HG03432 (cell line): ENCODE measurements around the gene ARHGEF7.

Experiments
- ATAC-seq: cut with Tn5 transposase; IDR thresholded peaks from one replicate; pipeline ENCODE4 v1.9.1; 2021; ENCODE audit warnings: mild to moderate bottlenecking, moderate library complexity; ENCODE audit not compliant: unreplicated experiment

The ARHGEF7 gene

DNA sequence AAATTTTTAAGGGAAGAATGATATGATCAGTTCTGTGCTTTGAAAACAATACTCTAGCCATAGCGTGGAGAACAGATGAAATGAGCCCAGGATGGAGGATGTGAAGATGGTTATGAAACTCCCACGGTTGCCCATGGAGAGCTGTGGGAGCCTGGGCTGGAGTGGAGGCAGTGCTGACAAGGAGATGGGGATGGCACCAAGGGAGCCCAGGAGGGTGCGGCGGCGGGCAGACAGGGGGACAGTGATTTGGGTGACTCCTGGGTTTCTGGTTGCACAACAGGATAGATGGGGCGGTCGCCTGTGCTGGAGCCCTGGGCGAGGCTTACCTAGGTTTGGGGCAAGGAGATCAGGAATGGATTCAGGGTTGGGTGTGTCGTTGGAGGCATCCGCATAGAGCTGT lies 15.9 kb downstream of the ARHGEF7 start:
- ATAC-seq = no peak

DNA sequence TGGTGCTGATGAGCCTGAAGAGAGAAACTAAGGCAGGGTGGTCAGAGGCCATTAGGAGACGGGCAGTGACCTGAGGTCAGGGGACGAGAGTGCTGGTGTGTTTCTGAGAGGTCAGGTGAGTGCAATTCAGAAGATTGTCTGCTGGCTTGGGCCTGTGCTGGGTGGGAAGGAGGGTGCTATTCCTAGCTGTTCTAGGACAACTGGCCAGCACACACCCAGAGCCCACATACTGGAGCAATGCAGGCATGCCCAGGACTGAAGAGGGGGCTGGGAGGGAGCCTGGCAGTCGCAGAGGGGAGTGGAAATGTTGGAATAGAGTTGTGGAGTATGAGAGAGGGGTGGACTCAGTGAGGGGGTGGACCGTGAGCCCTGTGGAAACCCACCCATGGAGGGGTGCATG lies 16.5 kb downstream of the ARHGEF7 start:
- ATAC-seq = no peak

DNA sequence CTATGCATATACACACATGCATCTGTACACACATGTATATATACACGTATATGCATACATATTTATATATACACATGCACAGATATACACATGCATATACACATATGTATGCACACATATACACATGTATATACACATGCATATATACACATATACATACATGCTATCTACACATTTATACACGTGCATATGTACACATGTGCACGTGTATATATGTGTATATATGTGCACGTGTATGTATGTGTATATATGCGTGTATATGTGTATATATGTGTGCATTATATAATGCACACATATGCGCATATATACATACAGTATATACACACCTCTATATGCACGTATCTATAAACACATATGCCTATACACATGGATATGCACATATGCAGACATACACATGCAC lies 17.8 kb downstream of the ARHGEF7 start:
- ATAC-seq = no peak

DNA sequence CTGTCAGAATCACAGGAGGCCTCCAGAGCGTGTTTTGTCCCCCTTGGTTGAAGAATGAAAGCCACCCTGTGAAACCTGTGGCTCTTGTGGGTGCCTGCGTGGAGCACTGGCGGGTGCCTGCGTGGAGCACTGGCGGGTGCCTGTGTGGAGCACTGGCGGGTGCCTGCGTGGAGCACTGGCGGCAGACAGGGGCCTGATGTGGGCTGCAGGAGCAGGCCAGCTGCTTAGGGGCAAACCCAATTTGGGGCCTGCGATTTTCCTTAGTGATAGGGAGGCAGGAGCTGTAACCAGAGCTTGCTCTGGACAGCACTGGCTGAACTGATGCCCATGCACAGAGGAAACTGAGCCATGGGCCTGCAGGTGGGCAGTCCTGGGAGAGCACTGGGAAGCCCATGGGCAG lies 24.3 kb downstream of the ARHGEF7 start:
- ATAC-seq = no peak

DNA sequence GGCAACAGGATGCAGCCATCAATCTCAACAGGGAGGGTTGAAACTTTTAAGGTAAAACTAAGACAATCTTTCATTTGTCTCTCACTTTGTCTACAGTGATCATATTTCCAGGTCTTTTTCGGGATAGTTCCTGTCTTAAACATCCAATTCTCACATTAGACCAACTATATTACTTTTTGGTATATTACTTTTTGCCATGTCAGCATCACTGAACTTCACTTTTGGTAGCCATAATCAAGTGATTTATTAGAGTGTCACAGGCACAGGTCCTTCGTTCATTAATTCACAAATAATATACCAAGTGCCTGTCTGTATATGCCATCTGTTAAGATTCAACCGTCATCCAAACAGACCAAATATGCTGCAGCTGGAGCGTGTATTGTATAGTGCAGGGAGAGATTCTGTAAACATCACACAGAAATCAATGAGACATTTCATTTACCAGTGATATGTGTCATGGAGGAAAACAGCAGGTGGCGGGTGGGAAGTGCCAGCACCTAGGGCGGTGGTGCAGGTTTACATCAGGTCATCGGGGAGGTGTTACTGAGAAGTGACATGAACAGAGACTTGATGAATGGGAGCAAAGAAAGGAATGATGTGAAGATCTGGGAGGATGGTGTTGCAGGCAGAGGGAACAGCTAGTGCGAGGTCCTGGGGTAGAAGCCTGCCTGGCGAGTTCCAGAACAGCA lies 24.9 kb downstream of the ARHGEF7 start:
- ATAC-seq = no peak

DNA sequence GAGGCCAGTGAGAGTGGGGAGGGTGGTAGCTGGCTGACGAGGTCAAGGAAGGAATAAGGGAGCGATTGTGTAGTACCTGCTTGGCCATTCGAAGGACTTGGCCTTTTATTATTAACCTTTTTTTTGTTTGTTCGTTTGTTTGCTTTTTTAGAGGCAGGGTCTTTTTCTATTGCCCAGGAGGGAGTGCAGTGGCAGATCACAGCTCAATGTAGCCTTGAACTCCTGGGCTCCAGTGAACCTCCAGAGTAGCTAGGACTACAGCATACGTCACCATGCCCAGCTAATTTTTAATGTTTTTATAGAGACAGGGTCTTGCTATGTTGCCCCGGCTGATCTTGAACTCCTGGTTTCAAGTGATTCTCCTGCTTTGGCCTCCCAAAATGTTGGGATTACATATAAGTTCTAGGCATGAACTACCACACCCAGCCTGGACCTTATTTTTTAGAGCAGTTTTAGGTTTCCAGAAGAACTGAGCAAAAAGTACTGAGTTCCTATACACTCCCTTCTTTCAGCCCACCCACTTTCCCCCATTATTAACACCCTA lies 25.5 kb downstream of the ARHGEF7 start:
- no peak for ATAC-seq

DNA sequence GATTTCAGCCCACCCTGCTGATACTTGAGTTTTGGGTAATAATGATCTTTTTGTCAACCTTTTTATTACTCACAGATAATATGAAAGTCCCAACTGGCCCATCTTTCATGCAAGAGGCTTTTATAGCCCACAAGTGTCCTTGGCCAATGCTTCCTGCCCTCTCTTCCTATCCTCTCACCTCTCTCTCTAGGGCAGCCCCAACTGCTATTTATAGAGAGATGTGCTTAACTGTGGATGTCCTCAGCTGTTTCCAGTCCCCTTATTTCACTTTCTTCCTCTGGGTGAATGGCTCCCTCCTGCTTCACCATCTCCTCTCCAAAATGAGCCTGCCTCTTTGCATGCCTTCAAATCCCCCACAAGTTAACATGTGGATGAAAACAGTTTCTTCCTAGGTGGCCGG lies 27.4 kb downstream of the ARHGEF7 start:
- no peak for ATAC-seq

DNA sequence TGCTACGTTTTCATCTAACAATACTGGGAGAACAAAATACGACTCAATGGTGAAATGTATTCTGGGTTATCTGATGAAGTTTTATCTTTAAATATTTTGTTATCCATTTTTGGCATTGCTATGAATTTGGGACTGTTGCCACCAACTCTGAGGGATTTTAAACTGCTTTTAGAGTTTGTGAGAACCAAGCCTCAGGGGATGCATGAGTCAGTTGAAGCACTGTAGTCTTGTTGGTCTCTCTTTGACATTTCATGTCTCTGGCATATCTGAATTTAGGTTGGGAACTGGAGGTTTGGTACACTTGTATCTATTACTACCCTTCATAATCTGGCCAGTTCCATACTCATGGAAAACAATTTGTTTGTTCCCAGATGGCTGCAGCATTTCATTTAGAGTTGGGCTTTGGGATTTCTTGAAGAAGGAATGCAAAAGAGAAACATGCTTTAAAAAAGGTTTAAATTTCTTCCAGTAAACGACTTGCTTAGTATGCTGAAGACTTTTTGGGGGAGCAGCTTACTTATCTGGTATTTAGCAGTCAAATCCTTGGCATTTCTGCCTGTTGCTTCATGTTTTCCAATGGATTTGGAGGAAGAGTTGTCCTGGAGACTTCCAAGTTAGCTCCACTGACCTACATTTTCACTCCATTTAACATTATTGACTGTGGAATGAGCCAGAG lies 28.9 kb downstream of the ARHGEF7 start:
- no peak for ATAC-seq

DNA sequence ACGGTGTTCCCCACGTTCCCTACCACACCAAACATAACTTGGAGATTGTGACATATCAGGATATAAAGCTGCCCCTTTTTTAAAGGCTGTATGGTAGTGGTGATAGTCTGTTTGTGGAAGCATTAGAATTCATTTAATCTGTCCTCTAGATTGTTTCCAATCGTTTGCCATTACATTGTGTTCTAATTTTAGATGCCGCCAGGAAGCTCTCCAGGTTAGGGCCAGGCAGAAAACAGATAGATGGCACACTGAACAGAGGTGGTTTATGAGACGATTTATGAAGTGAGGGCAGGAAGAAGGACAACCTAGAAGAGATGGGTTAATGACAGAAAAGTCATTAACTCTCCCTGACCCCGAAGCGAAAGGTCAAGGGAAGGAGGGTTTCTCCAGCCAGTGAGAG lies 30.0 kb downstream of the ARHGEF7 start:
- no peak for ATAC-seq

DNA sequence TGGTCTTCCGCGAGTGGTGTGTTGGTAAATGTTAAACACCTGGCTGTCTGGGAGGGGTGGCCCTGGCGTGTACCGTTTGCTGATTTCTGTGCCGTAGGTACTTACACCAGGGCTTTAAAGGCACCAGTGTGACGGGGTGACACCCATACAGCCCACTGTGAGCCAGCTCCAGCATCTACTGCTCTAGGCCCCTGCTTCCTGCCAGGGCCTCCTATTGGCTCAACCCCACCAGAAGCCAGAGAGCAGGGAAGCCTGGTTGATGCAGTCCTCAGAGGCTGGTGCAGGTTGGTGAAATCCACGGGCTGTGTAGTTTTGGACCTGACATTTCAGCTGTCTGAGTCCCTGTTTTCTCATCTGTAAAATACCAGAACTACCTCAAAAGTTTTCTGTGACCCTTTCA lies 30.4 kb downstream of the ARHGEF7 start:
- no peak for ATAC-seq

DNA sequence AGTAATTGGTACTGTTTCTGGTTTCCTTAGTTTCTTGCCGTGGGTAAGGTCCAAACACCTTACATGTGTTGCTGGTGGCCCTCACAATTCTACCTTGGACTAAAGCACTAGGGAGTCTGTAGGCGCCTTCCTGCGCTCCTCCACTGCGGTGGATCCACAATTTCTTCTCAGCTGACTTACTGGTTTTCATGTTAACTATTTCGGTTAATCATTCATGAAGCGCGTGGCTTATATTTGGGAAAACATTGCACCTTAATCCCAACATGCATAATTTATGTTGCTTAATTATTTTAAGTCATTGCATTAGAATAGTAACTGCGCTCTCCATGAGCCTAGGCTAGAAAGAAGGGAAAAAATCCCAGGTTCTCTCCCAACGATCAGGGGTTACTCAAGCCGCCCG lies 37.7 kb downstream of the ARHGEF7 start:
- ATAC-seq = no peak

DNA sequence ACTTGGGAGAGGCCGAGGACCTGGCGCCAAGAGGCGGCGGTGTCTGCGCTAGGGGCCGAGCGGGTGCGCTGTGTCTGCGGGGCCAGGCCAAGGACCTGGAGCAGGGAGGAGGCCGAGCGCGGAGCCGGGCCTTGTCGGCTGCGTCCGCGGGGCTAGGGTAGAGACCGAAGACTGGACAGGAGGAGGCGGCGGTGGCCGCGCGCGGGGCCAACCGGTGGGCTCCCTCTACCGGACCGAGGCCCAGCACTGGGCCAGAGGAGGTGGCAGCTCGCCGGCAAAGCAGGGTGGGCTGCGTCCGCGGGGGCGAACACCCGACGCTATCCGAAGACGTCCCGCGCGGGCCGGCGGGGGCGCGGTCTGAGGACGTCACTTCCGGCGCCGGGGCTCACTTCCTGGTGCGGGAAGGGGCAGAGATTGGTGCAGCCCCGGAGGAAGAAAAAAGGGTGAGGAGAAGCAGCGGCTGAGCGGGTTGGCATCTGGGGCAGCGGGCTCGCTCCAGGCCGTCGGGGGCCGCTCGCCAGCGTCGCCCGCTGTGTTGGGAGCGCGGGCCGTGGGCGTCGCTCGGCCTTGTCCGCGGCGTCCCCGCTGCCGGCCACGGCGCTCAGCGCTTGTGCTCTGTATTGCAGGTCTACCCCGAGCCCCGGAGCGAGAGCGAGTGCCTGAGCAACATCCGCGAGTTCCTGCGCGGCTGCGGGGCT lies 38.3 kb downstream of the ARHGEF7 start:
- ATAC-seq = peak; percentile 91

DNA sequence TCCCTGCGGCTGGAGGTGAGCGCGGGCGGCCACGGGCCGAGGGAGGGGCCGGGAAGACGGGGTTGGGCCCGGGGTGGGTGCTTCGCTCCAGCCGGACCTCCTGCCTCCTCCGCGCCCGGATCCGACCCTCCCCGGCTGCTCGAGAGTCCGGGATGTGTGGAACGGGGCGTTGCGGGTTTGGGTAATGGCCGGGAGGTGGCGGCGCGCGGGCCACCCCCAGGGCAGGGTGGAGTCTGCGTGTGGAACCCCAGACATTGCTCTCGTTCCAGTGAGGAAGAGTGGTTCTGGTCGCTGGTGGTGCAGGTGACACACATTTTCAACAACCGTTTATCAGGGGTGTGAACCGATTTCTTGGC lies 38.8 kb downstream of the ARHGEF7 start:
- ATAC-seq = peak; percentile 56

DNA sequence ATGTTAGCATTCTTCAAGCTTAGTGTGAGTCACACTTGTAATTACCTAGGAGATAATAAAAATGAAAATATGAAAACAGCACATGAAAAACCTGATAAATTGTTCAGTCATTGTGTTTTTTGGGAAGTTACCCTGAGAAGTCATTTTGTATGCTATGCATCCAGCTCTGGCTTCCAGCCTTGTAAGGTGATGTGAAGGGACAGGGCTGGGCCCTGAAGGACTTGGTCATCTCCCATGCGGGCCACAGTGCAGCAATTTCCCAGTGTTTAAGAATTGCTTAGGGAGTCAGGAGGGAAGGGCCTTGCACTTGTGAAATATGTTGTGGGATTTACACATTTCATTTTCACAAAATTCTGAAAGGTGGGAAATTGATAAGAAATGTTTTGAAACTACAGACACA lies 41.3 kb downstream of the ARHGEF7 start:
- ATAC-seq = no peak

DNA sequence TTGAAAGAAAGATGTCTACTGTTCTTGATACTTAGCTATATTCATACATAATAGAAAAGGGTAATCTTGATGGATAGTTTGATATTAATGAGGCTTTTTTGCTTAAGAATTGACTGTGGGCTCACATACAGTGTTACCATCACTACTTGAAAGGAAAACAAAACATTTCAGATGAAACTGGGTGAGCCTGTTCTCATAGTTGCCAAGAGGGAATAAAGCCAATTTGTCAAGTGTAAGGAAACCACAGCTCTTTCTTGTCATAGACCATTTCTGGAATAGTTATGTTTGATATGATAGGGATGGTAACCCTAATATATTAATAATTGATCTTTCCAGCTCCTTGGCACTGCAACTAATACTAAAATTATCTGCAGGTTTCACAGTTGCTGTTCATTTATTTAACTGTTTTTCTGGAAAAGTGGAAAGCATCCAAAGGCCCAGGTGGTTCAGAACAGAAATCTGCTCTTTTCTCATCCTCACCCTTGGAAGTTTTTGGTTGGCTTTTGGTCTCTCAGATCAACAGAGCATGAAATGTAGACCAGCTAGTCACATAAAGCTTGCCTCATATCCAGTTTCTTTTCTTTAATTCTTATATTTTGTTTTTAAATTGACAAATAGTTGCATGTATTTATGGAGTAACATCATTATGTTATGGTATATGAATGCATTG lies 43.2 kb downstream of the ARHGEF7 start:
- ATAC-seq = no peak

DNA sequence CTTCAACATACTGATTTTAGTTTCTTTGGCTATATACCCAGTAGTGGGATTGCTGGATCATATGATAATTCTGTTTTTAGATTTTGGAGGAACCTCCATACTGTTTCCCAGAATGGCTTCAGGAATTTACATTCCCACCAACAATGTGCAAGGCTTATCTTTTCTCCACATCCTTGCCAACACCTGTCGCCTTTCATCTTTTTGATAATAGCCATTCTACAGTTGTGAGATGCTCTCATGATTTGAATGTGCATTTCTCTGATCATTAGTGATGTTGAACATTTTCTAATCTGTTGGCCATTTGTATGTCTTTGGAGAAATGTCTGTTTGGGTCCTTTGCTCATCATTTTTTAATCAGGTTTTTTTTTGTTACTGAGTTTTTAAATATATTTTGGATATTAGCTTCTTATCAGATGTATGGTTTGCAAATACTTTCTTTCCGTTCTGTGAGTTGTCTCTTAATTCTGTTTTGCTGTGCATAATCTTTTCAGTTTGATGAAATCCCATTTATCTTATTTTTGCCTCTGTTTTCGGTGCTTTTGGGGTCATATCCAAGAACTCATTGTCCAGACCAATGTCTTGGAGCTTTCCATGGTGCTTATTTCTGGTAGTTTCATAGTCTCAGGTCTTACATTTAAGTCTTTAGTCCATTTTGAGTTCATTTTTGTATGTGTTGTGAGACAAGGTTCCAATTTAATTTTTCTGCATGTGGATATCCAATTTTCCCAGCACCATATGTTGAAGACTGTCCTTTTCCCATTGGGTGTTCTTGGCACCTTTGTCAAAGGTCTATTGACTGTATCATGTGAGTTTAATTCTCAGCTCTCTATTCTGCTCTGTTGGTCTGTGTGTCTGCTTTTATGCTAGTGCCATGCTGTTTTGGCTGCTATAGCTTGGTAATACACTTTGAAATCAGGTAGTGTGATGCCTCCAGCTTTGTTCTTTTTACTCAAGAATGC lies 44.5 kb downstream of the ARHGEF7 start:
- no peak for ATAC-seq

DNA sequence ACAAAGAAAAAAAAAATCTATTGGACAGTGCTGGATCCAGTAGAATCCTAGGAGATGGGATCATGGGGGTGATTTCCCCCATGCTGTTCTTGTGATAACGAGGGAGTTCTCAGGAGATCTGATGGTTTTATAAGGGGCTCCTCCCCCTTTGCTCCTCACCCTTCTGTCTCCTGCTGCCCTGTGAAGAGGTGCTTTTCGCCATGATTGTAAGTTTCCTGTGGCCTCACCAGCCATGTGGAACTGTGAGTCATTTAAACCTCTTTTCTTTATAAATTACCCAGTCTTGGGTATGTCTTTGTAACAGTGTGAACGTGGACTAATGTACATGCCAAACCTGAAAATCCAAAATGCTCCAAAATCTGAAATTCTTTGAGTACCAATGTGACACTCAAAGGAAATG lies 45.5 kb downstream of the ARHGEF7 start:
- ATAC-seq = no peak

DNA sequence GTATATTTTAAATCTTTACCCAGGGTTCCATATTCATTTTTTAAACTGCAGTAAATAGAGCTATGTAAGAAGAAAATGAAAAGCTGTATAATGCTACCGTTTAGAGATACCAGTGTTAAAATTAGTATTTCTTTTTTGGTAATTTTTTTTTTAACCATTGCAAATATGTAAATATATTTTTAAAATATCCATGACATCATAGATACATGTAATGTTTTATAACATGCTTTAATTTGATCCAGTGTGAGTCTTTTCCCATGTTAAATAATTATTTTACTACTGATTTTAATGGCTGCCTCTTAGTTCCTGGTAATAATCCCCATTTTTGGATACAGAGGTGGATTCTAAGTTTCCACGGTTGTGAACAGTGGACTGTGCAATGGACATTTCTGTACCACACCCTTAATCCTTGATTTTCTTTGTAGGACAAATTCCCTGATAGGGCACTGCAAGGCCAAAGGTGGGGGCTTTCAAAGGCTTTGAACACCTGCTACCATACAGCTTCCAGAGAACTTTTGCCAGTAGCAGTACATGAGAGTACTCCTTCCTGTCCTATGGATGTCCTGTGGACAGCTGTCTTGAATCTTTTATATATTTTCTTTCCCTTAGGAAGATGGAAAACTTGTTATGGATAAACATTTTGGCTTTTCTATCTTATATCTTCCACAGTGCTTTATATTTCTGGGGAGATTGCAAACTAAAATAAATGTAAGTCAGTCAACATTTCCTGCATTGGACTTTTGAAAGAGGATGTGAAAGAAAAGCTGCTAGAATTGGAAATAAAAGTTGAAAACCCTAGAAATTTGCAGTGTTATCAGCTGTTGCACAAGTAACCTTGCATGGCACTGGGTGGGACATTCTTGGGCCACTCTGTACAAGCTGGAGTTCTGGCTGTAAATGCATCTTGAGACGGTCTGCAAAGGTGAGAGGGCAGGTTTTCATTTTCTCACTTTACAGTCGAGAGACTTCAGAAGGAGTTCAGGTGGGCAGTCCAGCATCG lies 46.8 kb downstream of the ARHGEF7 start:
- peak; percentile 48 for ATAC-seq
